C1 segment of cervical spinal cord (tissue), 14 donors: ENCODE measurements around the gene CCL15.

Experiments
- DNase-seq, 14 donors: peaks; one replicate each; lab custom pipeline; 2025; lab: John Stamatoyannopoulos, UW

The CCL15 gene

GRCh38 chr17:35991075-35991474, 10.3 kb downstream of the CCL15 start:
- no peak for DNase-seq

- DNase-seq, result no peak
Measured at GRCh38 chr17:35988164-35988563, 13.2 kb downstream of the CCL15 start.

GRCh38 chr17:35986643-35987042, 14.7 kb downstream of the CCL15 start, which contains the start of gene CCL14:
Gene CCL14 (minus strand): TSS chr17:35986729. CDS start chr17:35986649, 80 bp downstream.
- no peak for DNase-seq

GRCh38 chr17:35984140-35984539, 17.2 kb downstream of the CCL15 start:
- DNase-seq, result no peak

GRCh38 chr17:35982409-35983191, 18.8 kb downstream of the CCL15 start:
- no peak for DNase-seq

- no peak for DNase-seq
Measured at GRCh38 chr17:35981908-35982330, 19.4 kb downstream of the CCL15 start.

GRCh38 chr17:35981246-35981645, 20.1 kb downstream of the CCL15 start, which contains the start of gene CCL16:
Gene CCL16 (minus strand): TSS chr17:35981497. CDS start chr17:35981420, 77 bp downstream.
- no peak for DNase-seq

GRCh38 chr17:35978346-35978745, 23.0 kb downstream of the CCL15 start:
- DNase-seq, result no peak

GRCh38 chr17:35977509-35977908, 23.8 kb downstream of the CCL15 start:
- no peak for DNase-seq

GRCh38 chr17:35973333-35974260, 27.8 kb downstream of the CCL15 start:
- no peak for DNase-seq

GRCh38 chr17:35972945-35973332, 28.4 kb downstream of the CCL15 start:
- DNase-seq, result no peak

- DNase-seq, result no peak
Measured at GRCh38 chr17:35972535-35972934, 28.8 kb downstream of the CCL15 start.

- DNase-seq, result no peak
Measured at GRCh38 chr17:35972066-35972465, 29.3 kb downstream of the CCL15 start.

GRCh38 chr17:35969558-35970380, 31.6 kb downstream of the CCL15 start:
- peak in 10 of 14 donors; percentile 12 to 64 (median 44) for DNase-seq

- no peak for DNase-seq
Measured at GRCh38 chr17:35968520-35969054, 32.8 kb downstream of the CCL15 start.

- DNase-seq, result no peak
Measured at GRCh38 chr17:35965272-35965671, 36.1 kb downstream of the CCL15 start.

GRCh38 chr17:35963663-35964062, 37.7 kb downstream of the CCL15 start:
- no peak for DNase-seq

GRCh38 chr17:35953720-35954119, 47.6 kb downstream of the CCL15 start:
- DNase-seq, result no peak

- no peak for DNase-seq
Measured at GRCh38 chr17:35949401-35949800, 52.0 kb downstream of the CCL15 start.

GRCh38 chr17:35948092-35948491, 53.3 kb downstream of the CCL15 start:
- no peak for DNase-seq
